Measurements from ENCODE around the gene TEAD1.

DNA sequence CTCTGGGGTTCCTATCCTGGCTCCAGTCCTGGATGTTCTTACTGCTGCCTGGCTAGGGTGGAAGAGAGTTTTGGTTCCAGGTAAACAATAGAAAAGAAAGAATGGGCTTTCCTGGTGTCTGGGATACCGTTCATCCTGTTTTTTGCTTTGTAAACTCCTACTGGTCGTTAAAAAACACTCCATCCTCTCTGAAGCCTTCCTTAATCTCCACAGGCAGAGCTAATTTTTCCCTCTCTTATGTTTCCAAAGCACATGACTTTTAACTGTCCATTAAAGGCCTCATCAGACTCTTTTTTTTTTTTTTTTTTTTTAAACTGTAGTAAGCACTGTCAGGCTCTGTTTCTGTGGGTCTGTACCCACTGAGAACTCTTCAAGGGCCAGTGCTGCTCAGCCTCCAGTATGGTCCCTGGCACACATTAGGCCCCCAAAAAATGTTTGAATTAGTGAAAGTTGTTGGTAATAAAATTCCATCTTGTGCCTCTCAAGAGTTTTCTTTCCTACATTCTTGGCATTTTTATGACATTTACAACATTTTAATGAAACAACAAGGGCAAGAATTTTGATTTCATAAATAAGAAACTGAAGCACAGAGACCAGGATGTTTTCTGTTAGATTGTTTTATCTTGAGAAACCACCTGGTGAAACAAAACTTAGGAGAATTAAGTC is 104.2 kb downstream of the TEAD1 start:
- TF ChIP-seq POLR2A (IDR thresholded peaks at IDR 0.05) (no peak), CTCF (IDR thresholded peaks at IDR 0.05) (no peak)
